ENCODE results near the gene NUBP2.

NUBP2 gene, protein sequence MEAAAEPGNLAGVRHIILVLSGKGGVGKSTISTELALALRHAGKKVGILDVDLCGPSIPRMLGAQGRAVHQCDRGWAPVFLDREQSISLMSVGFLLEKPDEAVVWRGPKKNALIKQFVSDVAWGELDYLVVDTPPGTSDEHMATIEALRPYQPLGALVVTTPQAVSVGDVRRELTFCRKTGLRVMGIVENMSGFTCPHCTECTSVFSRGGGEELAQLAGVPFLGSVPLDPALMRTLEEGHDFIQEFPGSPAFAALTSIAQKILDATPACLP

DNA sequence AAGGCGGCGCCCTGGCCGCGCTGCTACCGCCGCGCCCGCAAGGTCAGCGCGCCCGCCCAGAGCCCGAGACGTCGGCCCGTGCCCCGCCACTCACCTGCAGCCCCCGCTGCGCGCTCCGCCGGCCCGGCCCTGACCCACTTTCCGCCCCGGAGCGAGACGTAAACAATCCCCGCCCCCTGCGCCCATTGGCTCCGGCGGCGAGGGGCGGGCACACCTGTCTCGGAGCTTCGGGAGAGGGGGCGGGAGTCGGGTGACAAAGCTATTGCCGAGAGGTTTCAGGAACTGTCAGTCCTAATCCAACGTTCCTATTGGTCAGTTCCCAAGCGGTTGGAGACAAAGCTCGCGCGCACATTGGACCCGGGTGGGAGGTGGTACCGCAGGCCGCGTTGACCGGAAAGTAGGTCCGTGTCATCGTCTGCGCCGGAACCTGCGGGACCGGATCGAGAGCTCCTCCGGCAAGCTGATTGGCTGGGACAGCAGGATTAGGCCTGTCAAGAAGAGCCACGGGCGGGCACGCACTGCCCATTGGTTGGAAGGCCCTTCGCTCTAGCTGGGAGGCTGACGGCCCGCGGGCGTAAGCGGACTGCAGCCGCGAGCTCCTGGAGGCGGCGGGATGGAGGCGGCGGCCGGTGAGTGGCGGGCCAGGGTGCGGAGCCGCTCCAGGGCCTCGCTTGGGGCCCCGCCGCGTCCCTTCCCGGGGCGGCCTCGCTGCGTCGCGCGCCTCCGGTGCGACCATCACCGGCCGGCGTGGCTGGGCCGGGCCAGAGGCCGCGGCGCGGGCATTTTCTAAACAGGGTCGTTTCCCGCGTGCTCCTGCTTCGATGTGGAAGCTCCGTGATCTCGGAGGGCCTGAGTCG is at the start of gene NUBP2, which contains the start of gene SPSB3:
Gene NUBP2, plus strand, starts transcription at position 553 of the 857 bp plus-strand sequence. Its CDS starts 61 bp downstream, at position 614.
Gene SPSB3, minus strand, starts transcription at position 164 of the 857 bp plus-strand sequence. CDS start 1,088 bp downstream, outside the sequence.
- peak; percentile 100 for DNase-seq

DNA sequence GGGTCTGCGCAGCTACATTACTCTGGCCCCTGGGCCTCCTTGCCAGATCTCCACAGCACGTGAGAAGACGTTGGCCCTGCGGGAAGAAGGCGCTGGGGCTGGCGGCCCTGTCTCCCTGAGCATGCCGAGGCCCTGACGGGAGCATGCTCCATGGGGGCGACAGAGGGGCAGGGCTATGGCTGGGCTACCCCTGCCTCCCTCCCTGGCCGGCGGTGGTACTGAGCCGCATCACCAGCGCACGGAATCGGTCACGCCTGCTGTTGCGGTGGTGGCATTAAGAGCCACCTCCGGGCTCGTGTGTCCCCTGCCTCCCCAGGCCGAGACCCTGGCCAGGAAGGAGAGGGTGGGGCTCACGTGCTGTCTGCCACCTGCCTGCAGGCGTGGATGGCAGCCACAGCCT is 48.6 kb upstream of the NUBP2 start:
- DNase-seq = no peak

DNA sequence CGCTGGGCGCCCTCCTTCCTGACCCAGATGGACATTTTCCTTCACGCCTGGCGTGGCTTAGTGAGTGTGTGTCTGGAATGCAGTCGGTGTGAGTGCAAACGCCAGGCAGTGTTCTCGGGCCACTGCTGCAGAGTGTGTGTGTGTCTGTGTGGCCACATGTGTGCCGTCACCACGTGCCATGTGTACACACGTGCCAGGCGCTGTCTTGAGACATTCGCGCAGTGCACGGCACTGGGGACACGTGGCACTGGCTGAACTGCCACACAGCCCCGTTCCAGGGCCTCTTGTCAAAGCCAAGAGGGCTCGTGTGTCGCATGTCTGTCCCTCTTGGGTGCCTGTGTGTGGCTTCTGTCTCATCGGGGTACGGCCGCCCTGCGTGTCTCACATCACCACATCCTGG is 47.9 kb upstream of the NUBP2 start:
- DNase-seq = no peak

DNA sequence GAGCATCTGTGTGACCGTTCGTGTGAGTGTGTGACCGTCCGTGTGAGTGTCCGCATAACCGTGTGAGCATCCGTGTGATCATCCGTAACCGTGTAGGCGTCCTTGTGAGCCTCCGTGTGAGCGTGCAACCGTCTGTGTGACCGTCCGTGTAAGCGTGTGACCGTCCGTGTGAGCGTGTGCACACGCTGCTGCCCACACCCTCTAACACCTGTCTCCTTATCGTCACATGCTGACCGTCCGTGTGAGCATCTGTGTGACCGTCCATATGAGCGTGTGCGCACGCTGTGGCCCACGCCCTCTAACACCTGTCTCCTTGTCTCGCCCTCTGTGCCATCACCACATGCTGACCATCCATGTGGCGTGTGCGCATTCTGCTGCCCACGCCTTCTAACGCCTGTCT is 42.5 kb upstream of the NUBP2 start:
- no peak for DNase-seq

DNA sequence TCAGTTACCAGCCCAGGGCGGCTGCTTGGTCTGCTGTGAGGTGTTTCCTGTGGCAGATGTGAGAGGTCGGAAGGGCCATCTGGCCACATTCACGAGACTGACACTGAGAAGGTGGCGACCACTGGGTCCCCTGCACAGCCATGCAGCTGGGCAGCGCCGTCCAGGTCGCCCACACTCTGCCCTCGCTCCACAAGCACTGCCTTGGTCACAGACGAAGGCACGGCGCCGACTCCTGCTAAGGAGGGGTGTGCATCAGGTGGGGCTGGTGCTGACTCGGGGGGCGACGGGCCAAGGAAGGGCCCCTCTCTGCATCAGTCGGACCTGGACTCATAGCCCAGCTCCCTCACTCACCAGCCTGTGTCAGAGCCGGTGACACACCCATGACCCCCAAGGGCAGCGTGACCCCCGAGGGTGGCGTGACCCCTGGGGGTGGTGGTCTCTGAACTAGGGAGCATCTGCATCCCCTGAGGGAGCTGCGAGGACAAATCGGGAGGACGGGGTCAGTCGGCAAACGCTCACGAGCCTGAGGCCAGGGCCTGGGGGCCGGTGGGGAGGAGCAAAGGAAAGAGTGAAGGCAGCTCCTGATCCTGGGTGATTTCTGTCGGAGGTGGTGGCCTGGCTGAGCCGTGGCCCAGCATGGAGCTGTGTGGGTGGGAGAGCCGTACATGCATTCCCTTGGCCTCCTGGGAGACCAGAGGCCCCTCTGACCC is 41.8 kb upstream of the NUBP2 start:
- no peak for DNase-seq

DNA sequence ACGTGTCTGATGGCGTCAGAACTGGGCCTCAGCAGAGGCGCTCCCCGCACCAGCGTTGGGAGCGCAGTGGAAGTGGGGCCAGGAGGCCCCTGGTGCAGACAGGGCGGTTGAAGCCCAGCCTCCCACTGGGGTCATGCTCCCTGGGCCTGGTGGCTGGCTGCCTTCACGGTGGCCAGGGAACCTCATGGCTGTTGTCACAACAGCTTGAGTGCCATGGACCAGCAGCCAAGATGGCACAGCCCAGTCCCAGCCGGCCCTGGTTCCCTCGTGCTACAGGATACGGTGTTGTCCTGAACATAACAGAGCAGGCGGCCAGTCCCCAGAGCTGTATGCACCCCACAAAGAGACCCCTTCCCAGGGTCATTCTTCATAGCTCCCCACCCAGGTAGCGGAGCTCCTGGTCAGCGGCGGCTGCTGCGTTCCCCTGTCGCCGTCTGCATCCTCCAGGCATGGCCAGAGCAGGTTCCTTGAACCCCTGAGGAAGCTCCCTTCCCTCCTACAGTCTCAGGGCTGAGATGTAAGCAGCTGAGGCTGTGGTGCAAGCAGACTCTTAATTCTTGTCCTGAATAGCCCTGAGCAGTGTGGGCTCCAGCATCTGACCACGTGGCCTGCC is 41.1 kb upstream of the NUBP2 start:
- no peak for DNase-seq

DNA sequence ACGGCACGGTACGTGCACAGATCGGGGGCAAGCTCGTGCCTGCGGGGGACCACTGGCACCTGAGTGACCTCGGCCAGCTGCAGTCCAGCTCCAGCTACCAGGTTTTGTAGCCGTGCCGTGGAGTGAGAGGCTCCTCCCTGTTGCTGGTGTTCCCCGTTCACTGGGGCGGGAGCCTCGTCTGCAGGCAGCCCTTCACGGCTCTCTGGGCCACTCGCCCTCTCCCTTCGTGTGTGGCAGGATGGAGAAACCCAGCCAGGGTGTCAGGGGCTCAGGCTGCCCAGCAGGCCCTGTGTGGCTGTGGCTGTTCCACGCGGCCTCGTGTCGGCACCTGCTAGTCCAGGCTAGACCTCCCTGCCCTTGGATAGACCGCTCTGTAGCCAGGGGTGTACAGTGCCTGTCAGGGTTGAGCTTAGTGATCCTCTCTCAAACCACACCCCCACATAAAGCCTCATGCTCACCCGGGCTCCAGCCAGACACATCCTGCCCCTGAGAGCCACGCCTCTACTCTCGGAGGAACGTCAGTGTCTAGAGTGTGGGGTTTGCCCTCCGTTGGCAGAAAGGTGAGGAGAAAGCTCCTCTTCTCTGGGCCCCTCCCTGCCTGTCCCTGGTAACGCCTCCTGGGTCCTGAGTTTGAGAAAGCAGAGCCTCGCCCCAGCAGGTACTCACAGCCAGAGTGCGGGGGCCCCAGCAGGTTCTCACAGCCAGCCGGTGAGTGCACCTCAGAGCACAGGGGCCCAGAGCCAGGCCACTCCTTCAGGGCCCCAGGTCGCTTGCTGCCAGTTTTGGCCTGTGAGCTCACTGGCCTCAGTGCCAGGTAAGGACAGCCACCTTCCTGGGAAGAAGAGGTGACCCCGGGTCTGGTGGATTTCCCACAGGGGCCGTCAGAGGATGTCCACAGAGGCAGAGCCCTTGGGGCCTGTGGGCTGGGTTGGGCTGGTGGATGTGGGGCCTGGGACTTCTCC is 39.1 kb upstream of the NUBP2 start:
- no peak for DNase-seq

DNA sequence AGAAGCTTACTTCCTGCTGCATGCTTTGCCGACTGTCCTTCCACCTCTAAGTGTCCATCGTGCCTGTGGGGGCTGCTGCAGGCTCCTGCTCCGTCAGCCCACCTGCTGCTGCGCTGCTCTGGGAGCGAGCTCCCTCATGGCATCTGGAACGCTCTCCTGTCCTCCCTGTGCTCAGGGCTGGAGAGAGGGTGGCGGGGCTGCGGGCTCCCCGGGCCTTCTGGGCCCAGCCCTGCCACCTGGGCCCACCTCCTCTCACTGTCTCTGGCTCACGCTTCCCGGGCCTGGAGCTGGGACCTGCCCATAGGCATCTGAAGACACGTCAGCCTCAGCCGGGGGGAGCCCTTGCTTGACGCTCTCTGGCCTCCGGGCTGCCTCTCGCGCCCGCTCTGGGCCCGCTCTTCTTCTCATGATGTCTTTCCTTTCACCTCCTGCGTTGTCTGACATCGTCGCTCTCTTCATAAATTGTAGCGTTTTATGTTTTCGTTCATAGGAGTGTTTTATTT is 38.4 kb upstream of the NUBP2 start:
- no peak for DNase-seq

DNA sequence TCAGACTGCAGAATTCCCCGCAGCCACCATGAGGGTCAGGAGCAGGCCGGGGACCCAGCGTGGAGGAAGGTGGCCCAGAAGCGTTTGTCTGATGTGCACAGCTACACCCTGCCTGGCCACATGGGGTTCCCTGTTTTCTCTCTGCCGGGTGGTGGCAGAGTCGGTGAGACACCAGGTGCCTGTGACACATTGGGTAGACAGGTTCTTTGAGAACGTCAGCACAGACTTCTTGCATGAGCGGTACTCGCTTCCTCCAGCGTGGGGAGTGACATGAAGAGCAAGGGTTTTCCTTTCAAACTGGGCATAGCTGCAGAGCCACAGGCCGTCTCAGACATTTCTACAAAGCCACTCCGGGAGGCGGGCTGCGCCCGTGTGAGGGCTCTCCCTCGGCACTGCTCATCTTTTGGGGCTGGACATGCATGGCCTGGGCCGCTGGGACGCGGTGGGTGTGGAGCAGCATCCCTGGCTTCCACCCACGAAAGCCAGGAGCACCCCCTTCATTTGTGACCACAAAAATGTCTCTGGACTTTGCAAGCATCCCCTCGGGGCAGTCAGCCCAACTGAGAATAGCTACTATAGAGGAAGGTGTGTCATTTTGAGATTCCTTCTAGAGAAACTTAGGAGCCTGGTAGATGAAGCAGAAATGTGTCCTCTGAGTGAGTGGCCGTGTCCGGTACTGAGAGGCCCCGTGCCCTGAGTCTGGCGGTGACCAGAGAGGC is 37.4 kb upstream of the NUBP2 start:
- DNase-seq = no peak

DNA sequence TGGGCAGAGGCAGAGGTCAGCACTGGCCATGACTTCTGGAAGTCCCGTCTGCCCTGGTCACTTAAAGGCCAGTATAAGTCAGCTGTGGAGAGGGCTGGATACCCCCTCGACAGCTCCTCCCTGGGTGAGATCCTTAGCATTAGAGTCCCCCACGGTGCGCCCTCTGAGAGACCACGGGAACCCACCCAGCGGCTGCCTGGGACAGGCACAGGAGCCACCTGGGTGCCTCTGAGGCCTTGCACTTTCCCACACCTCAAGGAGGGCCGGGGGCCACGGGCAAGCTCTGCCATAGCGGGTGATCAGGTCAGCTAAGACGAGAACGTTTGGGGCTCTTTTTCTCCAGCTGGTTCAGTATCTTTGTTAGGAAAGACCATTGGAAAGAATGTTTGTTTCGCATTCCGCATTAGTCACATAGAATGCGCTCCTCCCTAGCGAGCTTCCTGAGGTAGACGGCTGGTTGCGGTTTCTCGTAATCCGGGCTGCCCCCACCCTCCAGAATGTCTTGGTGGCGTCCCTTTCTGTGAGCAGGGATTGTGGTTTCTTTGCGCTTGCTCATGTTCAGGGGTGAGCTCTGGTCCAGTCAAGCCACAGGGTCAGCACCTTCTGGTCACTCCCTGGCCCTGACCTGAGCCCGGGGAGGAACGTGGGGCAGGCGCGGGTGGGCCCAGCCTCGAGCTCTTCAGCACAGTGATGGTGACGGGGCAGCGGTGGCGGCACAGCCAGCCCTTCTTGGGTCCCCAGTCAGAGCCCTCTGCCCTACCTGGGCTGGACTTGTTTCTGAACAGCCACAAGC is 36.7 kb upstream of the NUBP2 start:
- DNase-seq = no peak

DNA sequence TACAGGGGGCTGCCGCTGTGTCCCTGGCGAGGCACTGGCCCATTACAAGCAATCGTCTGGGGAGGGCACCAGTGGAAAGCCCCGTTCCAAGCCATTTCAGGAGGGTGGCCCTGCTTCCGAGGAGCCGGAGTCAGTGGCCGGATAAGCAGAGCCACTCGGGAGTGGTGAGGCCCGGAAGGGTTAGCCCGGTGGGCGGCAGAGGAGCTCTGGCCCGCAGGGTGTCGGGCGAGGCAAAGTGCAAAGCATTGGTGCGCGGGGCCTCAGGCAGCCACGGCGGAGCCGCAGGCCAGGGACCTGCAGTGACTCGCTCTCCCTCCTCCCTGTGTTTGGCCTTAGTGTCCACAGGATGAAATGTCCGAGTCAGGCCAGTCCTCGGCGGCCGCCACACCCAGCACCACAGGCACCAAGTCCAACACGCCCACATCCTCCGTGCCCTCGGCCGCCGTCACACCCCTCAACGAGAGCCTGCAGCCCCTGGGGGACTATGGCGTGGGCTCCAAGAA is 36.0 kb upstream of the NUBP2 start:
- DNase-seq = no peak

DNA sequence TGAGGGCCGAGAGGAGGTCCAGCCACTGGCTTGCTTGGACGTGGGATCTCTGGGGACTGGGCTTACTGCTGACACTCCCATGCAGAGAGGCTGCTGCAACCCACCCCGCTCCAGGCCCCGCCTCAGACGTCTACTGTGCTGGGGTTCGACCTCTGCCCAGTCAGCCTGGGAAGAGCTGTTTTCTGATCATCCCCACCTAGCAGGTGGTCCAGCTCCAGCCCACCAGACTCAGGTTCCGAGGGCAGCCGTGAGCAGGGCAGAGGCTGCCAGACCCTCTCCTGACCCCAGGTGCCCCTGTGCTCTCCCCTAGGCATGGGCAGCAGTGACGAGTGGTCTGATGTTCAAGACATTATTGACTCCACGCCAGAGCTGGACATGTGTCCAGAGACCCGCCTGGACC is 34.8 kb upstream of the NUBP2 start:
- no peak for DNase-seq

DNA sequence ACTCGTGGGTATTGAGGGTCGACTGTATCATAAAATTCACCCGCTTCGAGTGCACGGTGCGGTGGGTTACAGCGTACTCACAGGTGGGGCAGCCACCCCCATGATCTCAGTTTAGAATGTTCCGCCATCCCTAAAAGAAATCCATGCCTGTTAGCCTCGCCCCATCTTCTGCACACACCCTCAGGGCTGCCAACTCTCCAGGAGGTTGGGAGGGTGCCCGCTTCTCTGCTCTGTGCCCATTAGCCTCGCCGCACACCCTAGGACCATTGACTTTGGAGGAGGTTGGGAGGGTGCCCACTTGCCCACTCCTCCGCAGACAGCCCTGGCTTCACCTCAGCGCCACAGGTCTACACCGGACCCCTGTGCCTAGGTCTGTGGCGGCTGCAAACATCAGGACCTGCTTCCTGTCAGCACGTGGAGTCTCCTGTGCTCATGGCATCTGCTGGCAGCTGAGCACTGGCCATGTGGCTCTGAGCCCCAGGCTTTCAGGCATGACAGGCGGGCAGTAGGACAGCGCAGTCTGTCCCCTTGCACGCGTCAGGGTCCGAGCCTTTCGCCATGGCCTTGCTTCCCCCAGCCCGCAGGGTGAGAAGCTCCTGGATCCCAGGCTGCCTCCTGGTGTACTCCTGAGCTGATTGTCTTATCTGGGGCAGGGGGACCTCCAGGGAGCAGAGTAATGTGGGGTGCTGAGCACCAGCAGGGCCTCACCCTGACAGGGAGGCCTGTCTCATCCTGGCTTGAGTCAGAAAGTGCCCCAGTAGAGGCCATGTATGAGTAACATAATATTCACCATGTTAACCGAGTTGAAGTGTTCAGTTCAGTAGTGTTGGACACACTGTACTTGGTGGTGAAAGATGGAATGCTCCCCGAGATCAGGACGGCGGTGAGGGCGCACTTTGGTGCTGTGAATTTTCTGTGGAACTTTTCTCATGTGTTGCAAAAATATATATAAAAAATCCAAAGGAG is 33.3 kb upstream of the NUBP2 start:
- DNase-seq = no peak

DNA sequence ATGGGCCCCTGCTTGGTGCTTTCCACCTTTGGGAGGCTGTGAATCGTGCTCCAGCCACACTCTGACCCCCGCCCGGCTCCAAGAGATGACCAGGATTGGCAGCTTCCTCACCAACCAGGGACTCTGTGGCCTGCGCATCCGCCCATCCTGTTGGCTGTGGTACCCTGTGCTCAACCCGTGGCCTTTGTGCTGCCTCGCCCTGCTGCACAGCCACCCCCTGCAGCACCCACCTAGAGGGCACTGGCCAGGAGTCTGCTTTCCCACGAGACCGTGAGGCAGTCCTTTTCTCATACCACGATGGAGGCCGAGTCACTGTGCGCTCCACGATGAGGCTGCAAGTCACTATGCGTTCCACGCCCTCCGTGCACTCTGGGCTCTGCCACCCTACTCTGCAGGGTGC is 30.8 kb upstream of the NUBP2 start:
- no peak for DNase-seq

DNA sequence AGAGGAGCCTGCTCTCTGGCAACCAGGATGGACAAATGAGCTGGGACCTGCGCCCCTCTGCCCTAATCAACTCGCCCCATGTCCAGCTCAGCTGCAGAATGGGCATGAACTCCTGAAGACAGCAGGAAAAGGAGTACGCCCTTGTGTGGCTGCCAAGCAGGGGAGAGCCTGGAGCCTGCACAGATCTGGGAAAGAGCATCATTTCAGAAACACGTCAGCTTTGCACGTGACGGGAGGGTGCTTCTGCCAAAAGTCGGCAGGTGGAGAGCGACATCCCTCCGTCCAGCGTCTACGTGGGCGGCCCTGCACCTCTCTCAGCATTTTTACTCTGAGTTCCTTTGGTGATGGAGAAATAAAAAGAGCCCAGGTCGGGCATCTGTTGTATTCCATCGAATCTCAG is 29.9 kb upstream of the NUBP2 start:
- DNase-seq = no peak

DNA sequence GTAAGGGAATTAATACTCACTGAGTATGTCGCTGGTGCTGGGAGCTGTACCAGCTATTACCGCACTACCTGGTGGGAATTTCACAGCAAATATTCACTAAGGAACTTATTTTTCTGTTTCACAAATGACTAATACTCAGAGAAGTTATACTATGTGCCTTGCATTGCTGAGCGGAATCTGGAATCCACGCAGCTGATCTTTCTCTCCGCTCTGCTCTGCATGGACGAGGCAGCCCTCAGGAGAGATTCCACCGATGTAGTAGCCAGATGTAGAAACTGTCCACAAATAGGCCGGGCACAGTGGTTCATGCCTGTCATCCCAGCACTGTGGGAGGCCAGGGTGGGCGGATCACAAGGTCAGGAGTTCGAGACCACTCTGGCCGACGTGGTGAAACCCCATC is 28.6 kb upstream of the NUBP2 start:
- no peak for DNase-seq

DNA sequence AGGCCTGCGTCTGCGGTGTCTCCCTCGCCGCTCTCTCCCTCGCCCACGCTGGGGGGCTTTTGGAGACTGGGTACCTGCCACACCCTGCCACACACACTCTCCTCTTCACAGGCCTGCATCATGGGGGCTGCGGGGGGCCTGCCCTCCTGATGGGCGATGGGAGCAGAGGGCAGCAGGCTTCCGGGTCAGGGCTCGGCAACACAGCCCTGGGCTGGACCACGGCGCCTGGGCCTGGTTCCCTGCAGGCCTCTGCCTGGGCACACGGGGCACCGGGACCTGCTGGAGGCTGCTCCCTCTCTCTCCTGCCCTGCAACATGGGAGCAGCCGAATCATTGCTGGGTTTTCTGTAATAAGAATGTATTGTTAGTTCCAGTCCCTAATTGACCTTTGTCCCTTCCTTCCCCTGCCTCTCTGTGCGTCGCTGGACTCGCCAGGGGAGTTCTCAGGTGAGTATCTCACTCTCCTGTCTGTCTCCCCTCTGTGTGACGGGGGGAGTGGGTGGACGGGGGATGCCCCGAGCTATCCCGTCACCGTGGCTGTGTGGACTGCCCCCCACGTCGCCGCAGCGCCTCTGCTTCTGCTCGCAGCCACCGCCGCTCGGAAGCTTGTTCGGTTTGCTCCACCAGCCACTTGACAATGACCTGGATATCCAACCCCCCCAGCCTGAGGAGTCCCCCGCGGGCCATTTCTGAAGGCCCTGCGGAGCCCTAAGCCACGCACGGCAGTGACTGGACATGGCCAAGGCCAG is 24.9 kb upstream of the NUBP2 start:
- DNase-seq = no peak

DNA sequence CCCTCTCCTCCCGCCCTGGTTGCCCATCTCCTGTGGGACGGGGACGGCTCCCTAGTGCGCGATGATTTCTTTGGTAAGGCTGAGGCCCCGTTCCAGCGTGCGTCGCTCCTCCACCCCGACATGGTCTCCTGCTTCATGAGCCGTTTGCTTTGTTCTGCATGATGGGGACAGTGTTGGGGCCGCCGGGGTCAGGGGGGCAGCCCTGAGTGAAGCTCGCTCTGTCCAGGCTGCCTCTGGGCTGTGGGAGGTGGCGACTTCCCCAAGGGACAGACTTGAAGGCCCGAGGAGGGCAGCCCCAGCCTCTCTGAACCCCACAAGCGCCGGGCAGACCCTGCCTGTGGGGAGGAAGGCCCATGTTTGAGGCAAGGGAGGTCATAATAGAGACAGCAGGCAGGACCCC is 23.8 kb upstream of the NUBP2 start:
- DNase-seq = no peak
